HCT116 (cell line): ENCODE results near the gene ASMTL. TPM values are rescaled to one million over a fixed set of nuclear protein-coding genes. Genes with fewer than 3 reads are reported as not detected.

ENCODE experiments used
- ATAC-seq: fragments of 200-7000 bp; cut with Tn5 transposase; 2 replicates; pipeline ENCODE4 v1.9.1; 2020; ENCODE audit warnings: mild to moderate bottlenecking, moderate library complexity
- BruUV-seq: library from RNA; stranded (reverse); fragments of 400-500 nt; replicated peaks from 2 replicates; lab custom pipeline; 2021; lab: Mats Ljungman, UMichigan
- CTCF ChIA-PET: fragments of 300-600 bp; sonication (Branson Sonifier 250); formaldehyde crosslinking; loops from one replicate; lab custom pipeline; 2021; ENCODE audit warnings: antibody characterized with exemption; lab: Charles Lee
- POLR2A ChIA-PET: fragments of 300-600, 350-600 bp; sonication (Branson Sonifier 250); formaldehyde crosslinking; loops from one replicate; lab custom pipeline; 2021; ENCODE audit warnings: antibody characterized with exemption; lab: Charles Lee
- RAD21 ChIA-PET, 2 experiments: fragments of 300-600 bp; sonication (Branson Sonifier 250); formaldehyde crosslinking; loops; one replicate each; lab custom pipeline; 2023; ENCODE audit warnings: low total read pairs in 2 of 2; ENCODE audit not compliant: uncharacterized antibody in 2 of 2, unreplicated experiment in 2 of 2, low non-redundant PET in 1 of 2; lab: Charles Lee
- DNase-seq: peaks from one replicate; pipeline ENCODE4 v3.0.0-alpha.2; 2010; ENCODE audit warnings: low read depth, low spot score
- H2AFZ ChIP-seq: fragments of 200-600 bp; shearing (Covaris generic), sonication (generic); 2 replicates; pipeline ENCODE4 v1.6.1; 2017; ENCODE audit warnings: low read depth, mixed run types, mixed read lengths, antibody characterized with exemption, low read length; ENCODE audit not compliant: poor library complexity, severe bottlenecking
- H3K27ac ChIP-seq: 2 replicates; pipeline ENCODE4 v1.5.1; 2012; ENCODE audit warnings: low read depth, low read length
- H3K27me3 ChIP-seq: fragments of 200-600 bp; sonication (generic); 2 replicates; pipeline ENCODE4 v1.6.1; 2016; ENCODE audit warnings: mixed run types, low read length, mixed read lengths; ENCODE audit not compliant: insufficient read depth
- H3K36me3 ChIP-seq, 2 experiments: fragments of 200-500 bp in 1 of 2; fragments of 200-600 bp in 1 of 2; sonication (Bioruptor generic) in 1 of 2; sonication (generic) in 1 of 2; 2 replicates each; pipeline versions ENCODE4 v1.5.1 to v1.6.1; 2014 to 2016; ENCODE audit warnings: low read length in 2 of 2, inconsistent platforms in 1 of 2, mixed read lengths in 1 of 2, mixed run types in 1 of 2; ENCODE audit not compliant: insufficient read depth in 2 of 2, control insufficient read depth in 1 of 2
- H3K4me1 ChIP-seq, 2 experiments: fragments of 200-600 bp in 1 of 2; sonication (generic) in 1 of 2; 2 replicates each; pipeline versions ENCODE4 v1.5.1 to v1.6.1; 2012 to 2017; ENCODE audit warnings: low read length in 2 of 2, inconsistent platforms in 1 of 2, mild to moderate bottlenecking in 1 of 2, mixed read lengths in 1 of 2, mixed run types in 1 of 2, moderate library complexity in 1 of 2; ENCODE audit not compliant: insufficient read depth in 2 of 2, control insufficient read depth in 1 of 2
- H3K4me2 ChIP-seq: fragments of 200-600 bp; sonication (generic); 2 replicates; pipeline ENCODE4 v1.6.1; 2017; ENCODE audit warnings: mixed run types, low read length, mixed read lengths
- H3K4me3 ChIP-seq, 2 experiments: fragments of 200-600 bp in 1 of 2; sonication (generic) in 1 of 2; replicated peaks in 1 of 2; 2 replicates each; pipeline ENCODE4 v1.5.1; 2011 to 2016; ENCODE audit warnings: low read length in 2 of 2, control low read depth in 1 of 2, low read depth in 1 of 2, mild to moderate bottlenecking in 1 of 2, mixed read lengths in 1 of 2, mixed run types in 1 of 2
- H3K79me2 ChIP-seq: fragments of 200-600 bp; sonication (generic); 2 replicates; pipeline ENCODE4 v1.6.1; 2017; ENCODE audit warnings: mild to moderate bottlenecking, mixed run types, low read length, moderate library complexity, mixed read lengths; ENCODE audit not compliant: insufficient read depth
- H3K9ac ChIP-seq: fragments of 200-600 bp; sonication (generic); 2 replicates; pipeline ENCODE4 v1.6.1; 2016; ENCODE audit warnings: low read length, mixed read lengths
- H3K9me2 ChIP-seq: fragments of 200-600 bp; sonication (generic), shearing (Covaris generic); 2 replicates; pipeline ENCODE4 v1.6.1; 2017; ENCODE audit warnings: mixed run types, mild to moderate bottlenecking, moderate library complexity; ENCODE audit not compliant: insufficient read depth
- H3K9me3 ChIP-seq, 2 experiments: fragments of 200-500 bp in 1 of 2; fragments of 200-600 bp in 1 of 2; sonication (Bioruptor generic) in 1 of 2; sonication (generic) in 1 of 2; 2 replicates each; pipeline ENCODE4 v1.6.1; 2014 to 2017; ENCODE audit warnings: low read length in 2 of 2, mixed read lengths in 2 of 2, inconsistent platforms in 1 of 2, low read depth in 1 of 2, mild to moderate bottlenecking in 1 of 2, mixed run types in 1 of 2, moderate library complexity in 1 of 2; ENCODE audit not compliant: control insufficient read depth in 1 of 2, insufficient read depth in 1 of 2
- H4K20me1 ChIP-seq: fragments of 200-600 bp; sonication (generic), shearing (Covaris generic); 2 replicates; pipeline ENCODE4 v1.6.1; 2017; ENCODE audit warnings: mixed run types, mild to moderate bottlenecking, moderate library complexity; ENCODE audit not compliant: insufficient read depth
- CEBPB ChIP-seq: IDR thresholded peaks from 2 replicates; pipeline ENCODE4 v1.6.1; 2012; ENCODE audit warnings: low read depth
- ELF1 ChIP-seq: IDR thresholded peaks from 2 replicates; pipeline ENCODE4 v1.6.1; 2012; ENCODE audit warnings: low read depth, borderline replicate concordance
- EZH2phosphoT487 ChIP-seq: fragments of 200-600 bp; IDR thresholded peaks from 2 replicates; pipeline ENCODE4 v1.6.1; 2018; ENCODE audit warnings: antibody characterized with exemption, borderline replicate concordance
- FOSL1 ChIP-seq: IDR thresholded peaks from 2 replicates; pipeline ENCODE4 v1.6.1; 2012; ENCODE audit warnings: low read depth
- POLR2AphosphoS5 ChIP-seq: IDR thresholded peaks from 2 replicates; pipeline ENCODE4 v1.6.1; 2011; ENCODE audit warnings: mild to moderate bottlenecking, low read depth, low read length, moderate library complexity
- SRF ChIP-seq: IDR thresholded peaks from 2 replicates; pipeline ENCODE4 v1.6.1; 2012; ENCODE audit warnings: low read depth
- intact Hi-C: fragments of 100-400 bp; cut with micrococcal nuclease; formaldehyde crosslinking; loops from 2 replicates; pipeline ENCODE4 v1.10.0; 2022
- total RNA-seq: library from RNA; stranded (reverse); gene quantifications from one replicate; pipeline ENCODE4 v1.2.1, GENCODE V29; 2021; ENCODE audit not compliant: unreplicated experiment
- TF ChIP-seq, protein P1 (sequence below): IDR thresholded peaks from 2 replicates; pipeline ENCODE4 v1.6.1; 2011; ENCODE audit warnings: mild to moderate bottlenecking, low read length, moderate library complexity; ENCODE audit not compliant: insufficient replicate concordance; ENCODE audit errors: extremely low read depth
- TF ChIP-seq, protein P2 (sequence below), 3 experiments: fragments of 200-600 bp in 1 of 3; sonication (generic) in 1 of 3; IDR thresholded peaks in 2 of 3; conservative IDR thresholded peaks in 1 of 3; 2 replicates each; pipeline ENCODE4 v1.5.1; 2012 to 2017; ENCODE audit warnings: low read depth in 2 of 3, low read length in 2 of 3, antibody characterized with exemption in 1 of 3, borderline replicate concordance in 1 of 3, control low read depth in 1 of 3, mild to moderate bottlenecking in 1 of 3, mixed read lengths in 1 of 3, mixed run types in 1 of 3, moderate library complexity in 1 of 3; ENCODE audit not compliant: insufficient read depth in 1 of 3

ASMTL gene
- total RNA-seq, 1 experiment from 2014 or later, result 59.6 TPM

DNA sequence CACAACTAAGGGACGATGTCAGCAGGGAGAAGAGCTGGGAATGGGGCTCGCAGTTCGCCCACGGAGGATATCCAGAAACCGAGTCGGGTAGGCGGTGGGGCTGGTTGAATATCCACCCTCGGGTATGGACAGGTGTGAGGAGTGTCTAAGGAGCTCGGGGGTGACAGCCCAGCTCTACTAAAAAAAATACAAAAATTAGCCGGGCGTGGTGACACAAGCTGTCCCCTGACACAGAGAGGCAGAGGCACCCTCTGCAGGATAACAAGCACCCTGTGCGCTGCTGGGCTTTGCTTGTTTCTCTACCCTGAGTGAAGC lies 12.2 kb upstream of the ASMTL start:
- H3K4me2 ChIP-seq, result no peak overlapping the region
- no peak overlapping the region for H3K9ac ChIP-seq
- peaks cover 0 to 7% of the 10 kb centered on the region in 2 experiments; a peak in 3 of 4 replicates for H3K4me1 ChIP-seq
- TF ChIP-seq POLR2AphosphoS5 (no peak), EZH2phosphoT487 (no peak), FOSL1 (no peak), ELF1 (no peak), CEBPB (no peak), SRF (no peak)
- TF ChIP-seq, protein P1, sequence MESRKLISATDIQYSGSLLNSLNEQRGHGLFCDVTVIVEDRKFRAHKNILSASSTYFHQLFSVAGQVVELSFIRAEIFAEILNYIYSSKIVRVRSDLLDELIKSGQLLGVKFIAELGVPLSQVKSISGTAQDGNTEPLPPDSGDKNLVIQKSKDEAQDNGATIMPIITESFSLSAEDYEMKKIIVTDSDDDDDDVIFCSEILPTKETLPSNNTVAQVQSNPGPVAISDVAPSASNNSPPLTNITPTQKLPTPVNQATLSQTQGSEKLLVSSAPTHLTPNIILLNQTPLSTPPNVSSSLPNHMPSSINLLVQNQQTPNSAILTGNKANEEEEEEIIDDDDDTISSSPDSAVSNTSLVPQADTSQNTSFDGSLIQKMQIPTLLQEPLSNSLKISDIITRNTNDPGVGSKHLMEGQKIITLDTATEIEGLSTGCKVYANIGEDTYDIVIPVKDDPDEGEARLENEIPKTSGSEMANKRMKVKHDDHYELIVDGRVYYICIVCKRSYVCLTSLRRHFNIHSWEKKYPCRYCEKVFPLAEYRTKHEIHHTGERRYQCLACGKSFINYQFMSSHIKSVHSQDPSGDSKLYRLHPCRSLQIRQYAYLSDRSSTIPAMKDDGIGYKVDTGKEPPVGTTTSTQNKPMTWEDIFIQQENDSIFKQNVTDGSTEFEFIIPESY, result no peak
- TF ChIP-seq, protein P2, sequence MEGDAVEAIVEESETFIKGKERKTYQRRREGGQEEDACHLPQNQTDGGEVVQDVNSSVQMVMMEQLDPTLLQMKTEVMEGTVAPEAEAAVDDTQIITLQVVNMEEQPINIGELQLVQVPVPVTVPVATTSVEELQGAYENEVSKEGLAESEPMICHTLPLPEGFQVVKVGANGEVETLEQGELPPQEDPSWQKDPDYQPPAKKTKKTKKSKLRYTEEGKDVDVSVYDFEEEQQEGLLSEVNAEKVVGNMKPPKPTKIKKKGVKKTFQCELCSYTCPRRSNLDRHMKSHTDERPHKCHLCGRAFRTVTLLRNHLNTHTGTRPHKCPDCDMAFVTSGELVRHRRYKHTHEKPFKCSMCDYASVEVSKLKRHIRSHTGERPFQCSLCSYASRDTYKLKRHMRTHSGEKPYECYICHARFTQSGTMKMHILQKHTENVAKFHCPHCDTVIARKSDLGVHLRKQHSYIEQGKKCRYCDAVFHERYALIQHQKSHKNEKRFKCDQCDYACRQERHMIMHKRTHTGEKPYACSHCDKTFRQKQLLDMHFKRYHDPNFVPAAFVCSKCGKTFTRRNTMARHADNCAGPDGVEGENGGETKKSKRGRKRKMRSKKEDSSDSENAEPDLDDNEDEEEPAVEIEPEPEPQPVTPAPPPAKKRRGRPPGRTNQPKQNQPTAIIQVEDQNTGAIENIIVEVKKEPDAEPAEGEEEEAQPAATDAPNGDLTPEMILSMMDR (IDR thresholded peaks at IDR 0.05 in 2 of 3, conservative IDR thresholded peaks at IDR 0.05 in 1 of 3; ENCODE audit: borderline replicate concordance in 1 of 3, insufficient read depth in 1 of 3, low read depth in 2 of 3, low read length in 2 of 3), result no peak
- TF ChIP-seq, all 23 proteins: peak for 0
- Histone ChIP-seq H3K9me3 (no peaks in the 10 kb centered on the region), H3K27ac (no peak overlapping the region), H3K9me2 (no peaks in the 10 kb centered on the region), H2AFZ (no peak overlapping the region), H3K27me3 (no peaks in the 10 kb centered on the region), H3K36me3 (no peaks in the 10 kb centered on the region), H3K79me2 (no peaks in the 10 kb centered on the region), H4K20me1 (no peaks in the 10 kb centered on the region), H3K4me3 (no peak overlapping the region)
- intact Hi-C loops, result no loop called here
- no peak for DNase-seq
- ChIA-PET CTCF (no interaction called here), RAD21 (no interaction called here), POLR2A (no interaction called here)
- no peak for ATAC-seq
- BruUV-seq, result no TSS peak
